Inflammatory macrophage (primary cell): ENCODE data around the gene ELL.

Experiments
- DNase-seq, 2 donors: peaks; one replicate each; pipeline ENCODE4 v3.0.0-alpha.2; 2020 to 2022

ELL gene

DNA sequence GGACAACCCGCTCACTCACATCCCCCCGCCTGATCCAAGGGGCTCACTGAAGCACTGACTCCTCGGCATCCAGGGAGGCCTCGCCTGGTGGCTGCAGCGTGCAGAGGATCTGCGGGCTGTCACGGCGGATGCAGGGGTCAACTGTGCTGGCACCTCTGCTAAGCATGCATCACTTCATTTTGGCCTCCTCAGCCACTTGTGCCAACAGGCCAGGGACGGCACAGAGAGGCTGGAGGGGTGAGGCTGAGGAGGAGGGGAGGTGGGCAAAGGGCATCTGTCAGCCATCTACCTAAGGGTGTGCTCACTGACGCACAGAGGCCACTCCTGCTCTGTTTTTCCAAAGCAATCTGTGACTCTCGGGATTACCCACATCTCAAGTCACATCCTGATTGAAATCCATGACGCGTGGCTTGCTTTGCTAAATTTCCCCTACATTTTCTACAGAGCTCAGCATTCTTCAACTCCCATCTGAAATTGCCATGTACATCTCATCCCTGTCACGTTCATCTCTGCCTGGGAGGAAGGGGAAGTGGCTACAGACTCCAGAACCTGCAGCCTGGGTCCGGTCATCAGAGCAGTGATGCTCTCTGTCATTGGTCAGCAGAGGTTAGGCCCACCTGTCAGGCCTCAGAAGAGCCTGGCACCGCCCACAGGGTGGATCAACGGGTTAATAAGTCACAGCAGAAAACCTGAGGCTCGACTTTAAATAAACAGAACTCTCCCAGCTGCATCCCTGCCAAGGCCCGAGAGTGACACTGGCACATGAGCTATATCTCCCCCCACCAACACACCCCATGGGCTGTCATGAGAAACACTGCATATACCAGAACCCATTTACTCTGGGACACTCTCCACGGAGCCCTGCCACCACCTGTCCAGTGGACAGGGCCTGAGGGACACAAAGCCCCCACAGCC is 17.6 kb downstream of the ELL start:
- no peak for DNase-seq

DNA sequence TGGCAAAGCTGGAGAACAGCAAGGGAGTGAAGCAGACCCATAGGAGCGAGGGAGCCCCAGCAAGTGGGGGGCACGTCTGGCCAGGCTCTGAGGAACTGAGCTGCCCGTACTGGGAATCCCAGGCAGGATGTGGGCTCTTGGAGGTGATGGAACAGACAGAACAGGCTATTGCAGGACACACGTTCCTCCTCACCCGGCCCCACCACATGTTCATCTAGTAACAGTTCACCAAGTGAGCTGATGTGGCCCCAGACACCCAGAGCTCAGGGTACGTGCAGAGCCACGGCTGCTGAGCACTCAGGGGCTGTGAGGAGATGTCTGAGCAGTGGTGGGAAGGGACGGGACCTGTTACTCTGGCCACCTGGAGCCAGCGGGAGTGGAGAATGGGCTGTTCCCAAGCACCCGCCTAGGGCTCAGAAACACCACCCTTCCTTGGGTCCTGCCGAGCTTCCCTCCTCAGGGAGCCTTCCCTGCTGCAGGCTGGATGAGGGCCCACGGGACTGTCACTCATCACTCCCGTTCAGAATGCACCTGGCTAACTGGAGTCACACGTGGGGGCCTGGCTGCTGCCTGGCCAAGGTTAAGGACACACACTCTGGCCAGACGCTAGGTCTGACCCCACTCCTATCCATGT is 18.4 kb downstream of the ELL start:
- DNase-seq = no peak

DNA sequence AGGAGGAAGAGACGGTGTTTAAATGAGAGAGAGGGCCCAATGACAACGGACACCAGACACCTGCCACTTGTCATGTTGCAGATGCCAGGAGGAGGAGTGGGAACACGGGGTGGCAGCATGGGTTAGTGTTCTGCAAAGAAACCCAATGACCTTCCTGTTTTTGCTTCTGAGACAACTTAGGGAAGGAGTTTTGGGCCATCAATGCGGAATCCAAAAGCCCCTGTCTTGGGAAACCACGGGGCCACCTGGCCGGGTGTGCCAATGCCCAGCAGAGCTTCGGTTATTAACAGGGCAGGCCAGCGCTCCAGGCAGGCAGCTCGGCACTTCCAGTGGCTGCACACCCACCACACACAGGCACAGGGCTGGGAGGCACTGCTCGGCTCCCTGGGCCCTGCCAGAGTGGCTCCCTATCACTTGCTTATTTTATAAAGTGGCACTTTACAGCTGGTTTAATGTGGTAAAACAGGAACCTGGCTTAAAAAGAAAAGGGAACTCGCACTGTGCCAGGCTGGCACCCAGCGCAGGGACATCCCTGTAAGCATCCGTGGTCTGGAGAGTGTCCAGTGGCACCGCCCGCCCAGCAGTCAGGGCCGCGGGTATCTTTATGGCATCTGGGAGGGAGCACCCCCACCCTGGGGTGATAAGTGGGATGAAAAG is 19.1 kb downstream of the ELL start:
- peak; percentile 63 to 69 for DNase-seq

DNA sequence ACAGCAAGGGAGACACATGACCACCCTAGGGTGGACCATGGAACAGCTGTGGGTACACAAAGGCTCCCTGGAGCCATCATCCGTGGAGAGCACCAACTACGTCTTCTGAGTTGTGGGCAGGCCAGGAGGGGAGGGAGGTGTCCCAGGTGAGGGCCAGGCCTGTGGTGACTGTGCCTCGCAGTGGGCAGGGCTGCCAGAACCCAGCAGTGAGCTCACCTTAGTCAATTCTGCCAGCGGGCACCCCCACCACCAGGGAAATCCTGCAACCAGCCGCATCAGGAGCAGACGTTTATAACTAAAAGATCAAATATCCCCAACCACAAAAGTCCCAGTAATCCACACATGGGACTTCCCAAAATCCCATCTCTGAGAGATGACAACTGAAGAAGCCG is 19.6 kb downstream of the ELL start:
- DNase-seq = no peak

DNA sequence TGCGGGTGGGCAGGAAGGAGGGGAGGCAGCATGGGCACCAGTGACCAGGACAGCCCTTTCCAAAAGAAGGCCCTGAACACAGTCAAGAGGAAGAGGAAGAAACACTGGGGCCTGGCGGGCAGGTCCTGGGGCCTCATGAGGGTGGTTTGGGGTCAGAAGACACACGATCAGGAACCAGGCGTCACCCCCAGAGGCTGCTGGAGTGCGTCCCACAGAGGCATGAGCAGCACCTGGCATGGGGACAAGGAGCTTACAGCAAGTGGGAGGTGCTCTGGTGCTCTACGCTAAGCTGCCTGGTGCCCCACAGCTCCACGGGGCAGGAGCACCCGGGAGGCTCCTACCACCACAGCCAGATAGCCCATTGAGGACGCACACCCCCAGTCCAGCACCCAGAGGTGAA is 20.0 kb downstream of the ELL start:
- DNase-seq = peak in 1 of 2 donors; percentile 60

DNA sequence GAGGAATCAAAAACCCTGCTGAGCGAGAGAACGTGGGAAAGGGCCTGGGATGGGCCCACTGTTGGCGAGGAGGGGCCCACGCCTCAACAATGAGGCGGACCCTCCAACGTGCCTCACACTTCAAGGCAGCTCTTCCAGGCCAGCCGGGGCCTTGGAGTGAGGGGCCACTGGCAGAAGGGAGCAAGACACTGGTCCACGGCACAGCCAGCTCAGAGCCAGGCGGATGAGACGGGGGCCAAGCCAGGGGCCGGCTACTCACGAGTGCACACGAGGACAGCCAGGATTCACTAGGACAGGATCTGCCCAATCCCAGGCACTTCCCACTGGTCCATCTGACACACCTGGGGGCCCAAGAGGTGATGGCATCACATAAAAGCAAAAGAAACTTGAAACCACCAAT is 20.5 kb downstream of the ELL start:
- no peak for DNase-seq

DNA sequence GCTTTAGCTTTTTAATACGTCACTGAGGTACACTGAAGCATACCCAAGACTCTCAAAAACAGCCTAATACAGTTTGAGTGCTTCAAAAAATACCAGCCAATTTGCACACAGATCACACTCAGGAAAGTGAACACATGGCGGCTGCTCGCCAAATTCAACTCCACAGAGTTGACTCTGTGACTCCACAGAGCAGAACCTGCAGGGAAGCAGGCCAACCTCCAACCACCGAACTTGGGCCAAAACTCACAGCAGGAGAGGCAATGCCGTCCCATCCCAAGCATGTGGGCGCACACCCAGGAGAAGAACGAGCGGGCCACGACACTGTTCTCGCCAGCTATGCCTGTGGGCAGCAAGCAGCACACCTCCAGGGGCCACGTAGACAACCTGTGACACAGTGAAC is 21.1 kb downstream of the ELL start:
- no peak for DNase-seq

DNA sequence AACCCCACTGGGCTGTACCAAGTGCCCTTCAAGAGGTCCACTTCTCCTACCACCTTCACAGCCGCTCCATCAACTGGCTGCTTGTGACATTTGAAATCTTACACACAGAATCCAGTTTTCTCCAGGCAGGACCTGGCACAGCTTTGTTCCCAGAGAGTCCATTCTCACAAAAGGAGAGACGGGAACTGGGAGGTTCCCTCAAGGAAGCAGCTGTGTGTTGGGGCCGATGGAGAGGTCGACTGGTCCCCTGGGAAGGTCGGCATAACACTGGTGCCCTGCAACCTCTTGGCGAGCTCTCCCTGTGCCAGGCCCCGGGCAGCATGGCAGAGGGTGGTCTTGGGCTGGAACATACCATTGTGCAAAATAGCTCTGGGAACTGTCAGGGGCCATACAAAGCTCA is 21.5 kb downstream of the ELL start:
- no peak for DNase-seq

DNA sequence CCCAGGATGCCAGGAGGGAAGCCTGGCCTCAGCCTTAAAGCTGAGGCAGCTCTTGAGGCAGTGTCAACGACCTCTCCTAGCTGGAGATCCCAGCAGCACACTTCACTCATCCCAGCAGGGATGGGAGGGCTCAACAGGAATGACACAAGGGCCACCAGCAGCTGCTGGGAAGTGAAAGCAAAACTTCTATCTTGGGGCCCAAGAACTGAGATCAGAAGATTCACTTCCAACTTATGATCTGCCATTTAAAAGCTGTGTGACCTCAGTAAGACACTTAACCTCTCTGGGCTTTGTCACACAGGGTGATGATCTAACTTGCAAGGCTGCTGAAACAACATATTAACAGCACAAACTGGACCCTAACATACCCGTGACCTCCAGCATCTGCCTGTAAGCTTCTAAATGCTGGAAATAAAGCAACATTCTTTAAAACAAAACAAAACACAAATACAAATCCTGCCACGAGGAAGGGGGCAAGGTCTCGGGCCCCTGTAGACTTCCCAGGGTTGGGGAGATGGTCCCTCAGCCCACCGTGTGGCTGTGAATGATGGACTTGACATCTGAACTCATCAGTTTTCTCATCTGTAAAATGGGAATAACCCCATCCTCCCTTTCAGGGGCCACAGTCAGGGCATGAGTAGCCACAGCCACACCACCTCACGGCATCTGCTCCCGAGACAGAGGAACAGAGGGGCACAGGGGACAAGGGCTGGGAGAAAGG is 22.7 kb downstream of the ELL start:
- peak in 1 of 2 donors; percentile 46 for DNase-seq

DNA sequence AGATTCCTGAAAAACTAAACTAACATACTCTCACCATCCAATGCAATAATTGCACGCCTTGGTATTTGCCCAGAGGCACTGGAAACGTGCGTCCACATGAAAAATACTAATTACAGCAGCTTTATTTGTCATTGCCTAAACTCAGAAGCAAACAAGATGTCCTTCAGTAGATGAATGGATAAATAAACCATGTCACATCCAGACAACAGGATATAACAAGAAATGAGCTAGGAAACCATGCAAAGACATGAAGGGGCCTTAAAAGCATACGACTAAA is 25.0 kb downstream of the ELL start:
- DNase-seq = no peak

DNA sequence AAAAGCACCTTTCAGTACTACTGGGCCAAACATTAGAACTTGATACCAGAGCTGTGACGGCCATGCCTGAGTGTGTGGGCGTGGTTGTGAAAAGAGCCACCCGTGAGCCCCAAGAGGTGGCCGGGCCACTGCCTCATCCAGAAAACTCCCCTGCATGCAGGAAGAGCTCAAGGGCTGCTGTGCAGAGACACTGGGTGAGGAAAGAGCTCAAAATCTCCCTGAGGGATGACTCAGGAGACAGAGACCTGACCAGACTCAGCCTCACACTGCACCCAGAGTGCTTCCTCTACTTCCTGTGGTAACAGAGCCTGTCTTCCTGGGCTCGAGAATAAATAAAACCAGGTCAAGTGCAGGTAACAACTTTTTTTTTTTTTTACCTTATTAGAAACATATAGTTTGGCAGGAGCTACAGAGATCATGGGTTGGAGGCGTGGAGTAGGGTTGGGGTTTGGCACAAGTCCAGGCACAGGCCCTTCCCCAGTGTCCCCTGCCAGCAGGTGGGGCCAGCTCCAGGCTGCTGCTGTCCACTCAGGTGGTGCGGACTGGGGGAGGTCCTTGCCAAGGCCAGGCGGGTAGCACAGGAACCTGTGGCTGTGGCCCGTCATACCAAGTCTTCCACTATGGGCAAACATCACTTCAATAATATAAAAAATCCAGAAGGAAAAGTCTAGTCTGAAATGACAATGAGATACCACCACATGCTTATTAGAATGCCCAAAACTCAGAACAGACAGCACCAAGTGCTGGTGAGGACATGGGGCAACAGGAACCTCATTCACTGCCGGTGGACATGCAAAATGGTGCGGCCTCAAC is 25.5 kb downstream of the ELL start:
- DNase-seq = peak; percentile 78 to 89

DNA sequence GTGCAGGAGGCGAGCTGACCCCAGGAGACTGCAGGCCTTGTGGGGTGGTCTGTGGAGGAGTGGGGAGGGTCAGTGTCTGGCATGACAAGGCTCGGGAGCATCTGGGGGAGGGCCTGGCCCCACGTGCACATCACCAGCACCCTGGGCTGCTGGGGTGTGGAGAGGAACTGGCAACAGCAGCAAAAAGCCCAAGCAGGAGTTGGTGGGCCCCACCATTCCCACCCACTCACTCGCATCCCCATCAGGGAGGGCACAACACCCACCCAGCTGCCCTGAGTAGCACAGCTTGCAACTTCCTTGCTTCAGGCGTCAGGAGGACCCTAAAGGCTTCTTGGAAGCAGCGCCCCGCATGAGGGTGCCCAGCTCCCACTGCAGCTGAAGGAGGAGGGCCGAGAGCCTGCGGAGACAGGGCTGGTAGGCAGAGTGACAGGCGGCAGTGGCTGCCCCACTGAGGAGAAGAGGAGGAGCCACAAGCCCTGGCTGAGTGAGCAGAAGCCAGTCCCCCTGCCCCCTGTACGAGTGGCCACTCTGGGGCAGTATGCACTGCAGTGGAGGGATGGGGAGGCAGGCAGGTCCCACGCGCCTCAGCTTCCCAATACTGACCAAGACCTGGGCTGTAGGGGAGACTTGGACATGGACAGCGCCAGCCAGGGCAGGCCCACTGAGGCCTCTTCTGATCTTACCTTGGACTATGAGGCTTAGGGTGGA is 26.5 kb downstream of the ELL start:
- peak in 1 of 2 donors; percentile 18 for DNase-seq

DNA sequence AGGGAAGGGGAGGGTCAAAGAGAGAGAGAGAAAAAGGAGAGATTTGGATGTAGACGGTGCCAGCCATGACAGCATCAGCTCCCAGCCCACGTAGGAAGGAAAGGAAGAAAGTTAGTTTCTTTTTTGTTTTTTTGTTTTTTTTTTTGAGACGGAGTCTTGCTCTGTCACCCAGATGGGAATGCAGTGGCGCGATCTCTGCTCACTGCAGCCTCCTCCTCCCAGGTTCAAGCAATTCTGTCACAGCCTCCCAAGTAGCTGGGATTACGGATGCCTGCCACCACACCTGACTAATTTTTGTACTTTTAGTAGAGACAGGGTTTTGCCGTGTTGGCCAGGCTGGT is 27.6 kb downstream of the ELL start:
- no peak for DNase-seq

DNA sequence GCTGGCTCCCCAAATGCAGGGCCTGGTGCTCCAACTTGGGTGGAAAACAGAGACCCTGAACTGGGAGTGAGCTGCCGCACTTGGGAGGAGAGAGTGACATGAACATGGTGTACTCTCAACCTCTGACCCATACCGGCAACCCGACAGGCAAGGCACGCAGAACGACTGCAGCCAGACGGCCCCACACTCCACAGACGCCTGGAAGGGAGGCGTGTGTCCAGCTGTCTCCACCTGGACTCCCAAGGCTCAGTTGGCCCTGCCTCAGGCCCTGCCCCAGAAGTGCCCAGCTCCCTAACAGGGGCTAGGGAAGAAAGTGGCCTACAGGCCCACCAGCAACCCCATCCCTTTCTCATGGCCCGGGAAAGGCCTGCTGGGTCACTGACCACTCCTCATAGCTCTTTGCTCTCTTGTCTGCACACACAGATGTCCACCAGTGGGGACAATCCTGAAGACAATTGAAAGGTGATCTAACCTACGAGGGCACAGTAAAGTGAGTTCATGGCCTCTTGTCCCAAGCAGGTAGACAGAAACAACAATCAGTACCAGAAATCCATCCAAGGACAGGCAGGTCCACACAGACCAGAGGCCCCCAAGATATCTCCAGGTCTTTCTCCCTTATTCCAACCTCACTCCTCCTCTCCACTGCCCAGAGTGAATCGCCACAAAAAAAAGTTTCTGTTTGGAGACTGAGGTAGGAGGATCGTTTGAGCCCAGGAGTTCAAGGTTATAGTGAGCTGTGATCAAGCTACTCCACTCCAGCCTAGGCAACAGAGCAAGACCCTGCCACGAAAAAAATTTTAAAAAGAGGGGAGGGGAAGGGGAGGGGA is 28.2 kb downstream of the ELL start:
- DNase-seq = no peak

DNA sequence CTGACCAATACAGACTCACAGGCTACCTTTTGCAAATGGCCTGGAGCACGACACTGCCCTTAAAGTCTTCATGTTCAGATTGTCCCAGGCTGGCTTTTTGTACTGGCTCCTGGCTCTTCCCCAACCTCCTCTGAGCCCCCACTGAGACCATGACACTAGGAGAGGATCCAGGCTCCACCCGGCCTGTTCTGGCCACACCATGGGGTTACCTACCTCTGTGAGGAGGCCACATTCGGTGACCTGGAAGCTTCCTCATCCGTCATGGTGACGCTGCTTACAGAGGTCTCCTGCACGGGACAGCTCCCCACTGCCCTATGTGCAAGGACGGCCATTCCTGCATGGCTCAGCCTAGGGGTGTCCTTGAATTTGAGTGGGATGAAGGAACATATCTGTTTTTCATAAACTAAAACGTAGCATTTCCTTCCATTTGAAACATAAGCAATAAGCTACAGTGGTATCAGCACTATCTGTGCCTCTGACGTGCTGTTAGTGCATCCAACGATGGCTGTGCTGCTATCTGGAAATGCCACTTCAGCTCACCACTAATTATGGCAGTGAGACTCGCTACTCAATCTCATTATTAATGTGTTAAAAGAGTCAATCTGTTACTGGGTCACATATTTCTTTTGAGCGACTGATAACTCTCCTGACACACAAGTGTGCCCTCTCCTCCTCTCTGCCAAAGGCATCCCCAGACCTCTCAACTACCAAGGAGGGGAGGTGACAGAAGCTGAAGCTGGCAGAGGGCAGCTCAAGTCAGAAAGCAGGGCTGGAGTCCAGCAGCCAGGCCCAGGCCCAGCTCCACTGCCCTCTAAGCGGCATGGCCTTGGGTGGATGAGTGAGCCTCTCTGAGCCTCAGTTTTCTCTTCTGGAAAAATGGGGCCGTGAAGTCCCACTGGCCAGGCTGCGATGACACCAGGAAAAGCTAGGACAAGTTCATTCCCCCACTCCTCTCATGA is 29.6 kb downstream of the ELL start:
- no peak for DNase-seq

DNA sequence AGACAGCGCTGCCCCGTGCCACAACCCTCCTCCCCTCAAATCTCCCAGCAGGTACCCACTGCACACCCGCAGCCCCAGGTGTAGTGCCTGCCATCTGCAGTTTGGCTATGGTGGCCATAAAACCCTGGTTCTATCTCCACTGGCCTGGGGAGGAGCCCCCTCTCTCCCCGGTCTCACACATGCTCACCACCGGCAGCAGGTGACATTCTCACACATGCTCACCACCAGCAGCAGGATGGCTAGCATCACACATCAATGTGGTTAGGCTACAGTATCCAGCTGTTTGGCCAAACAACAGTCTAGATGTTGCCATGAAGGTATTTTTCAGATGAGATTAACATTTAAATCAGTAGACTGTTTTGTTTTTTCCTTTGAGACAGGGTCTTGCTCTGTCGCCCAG is 31.1 kb downstream of the ELL start:
- no peak for DNase-seq

DNA sequence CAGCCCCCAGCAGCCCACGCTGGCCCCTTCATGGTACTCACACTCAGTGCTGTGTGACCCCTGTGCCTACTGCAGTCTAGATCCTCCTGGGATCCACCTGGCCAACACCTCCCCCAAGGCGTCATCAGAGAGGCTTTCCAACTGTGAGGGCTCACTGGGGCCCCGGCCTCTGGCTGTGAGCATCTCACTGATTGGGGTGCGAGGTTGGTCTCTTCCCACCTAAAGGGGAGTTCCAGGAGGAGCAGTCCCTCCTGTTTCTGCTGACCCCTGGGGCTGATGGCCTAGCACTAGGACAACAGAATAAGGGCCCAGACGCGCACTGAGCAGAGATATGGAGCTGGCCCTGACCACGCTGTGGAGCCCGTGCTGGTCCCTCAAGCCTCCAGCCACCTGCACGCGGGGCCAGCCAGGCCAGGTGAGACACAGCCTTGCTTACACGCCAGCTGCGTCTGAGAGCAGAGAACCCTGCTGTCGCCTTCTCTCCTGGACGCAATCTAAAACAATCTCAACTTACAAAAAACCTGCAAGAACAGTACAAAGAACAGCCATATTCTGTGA is 32.2 kb downstream of the ELL start:
- DNase-seq = no peak

DNA sequence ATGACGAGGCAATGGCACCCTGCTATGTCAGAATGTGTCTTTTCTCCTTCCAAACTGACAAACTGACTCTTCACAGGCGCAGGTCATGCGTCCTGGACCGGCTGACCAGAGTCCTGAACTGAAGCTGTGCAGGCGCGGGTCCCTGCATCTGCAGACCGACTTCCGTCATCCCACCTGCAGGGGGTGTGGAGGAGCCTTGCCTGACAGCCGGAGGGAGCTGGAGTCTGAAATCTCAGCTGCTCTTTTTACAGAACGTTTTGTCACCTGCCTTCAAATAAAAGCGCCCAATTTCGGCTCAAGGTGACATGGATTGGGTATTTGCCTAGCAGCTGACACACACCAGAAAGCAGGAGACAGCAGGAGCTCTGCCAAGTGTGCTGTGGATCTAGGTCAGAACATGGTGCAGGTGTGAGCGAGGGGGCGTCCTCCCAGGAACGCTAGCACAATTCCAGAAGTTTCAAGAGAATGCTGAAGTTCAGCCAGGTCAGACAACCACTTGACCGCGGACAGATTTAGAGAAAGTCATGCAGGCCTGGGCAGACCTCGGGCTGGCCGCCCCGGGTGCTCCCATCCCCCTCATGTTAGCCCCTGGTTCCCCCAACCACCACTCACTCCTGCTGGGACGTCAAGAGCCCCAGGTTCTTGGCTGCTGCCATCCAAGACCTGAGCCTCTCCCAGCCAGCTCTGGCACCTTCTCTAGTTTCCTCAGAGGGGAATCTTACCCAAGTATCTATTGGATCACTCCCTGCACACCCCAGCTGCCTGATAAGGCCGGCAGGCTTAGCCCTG is 32.8 kb downstream of the ELL start:
- DNase-seq = no peak

DNA sequence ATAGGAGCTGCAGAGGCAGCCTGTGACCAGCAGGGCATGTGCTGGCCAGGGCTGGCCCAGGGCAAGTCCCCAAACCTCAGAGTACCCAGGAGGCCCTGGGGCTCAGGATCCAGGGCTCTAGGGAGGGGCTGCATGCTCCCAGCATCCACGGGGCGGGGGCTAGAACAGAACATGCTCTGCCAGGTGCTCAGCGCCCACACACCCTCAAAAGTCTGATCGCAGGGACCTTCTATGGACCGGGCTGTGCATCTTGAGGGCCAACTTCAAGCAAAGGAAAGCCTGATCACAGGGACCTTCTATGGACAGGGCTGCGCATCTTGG is 33.5 kb downstream of the ELL start:
- peak; percentile 42 to 45 for DNase-seq
